ENCODE results near the gene SULT1C4. TPM values are rescaled to one million over a fixed set of nuclear protein-coding genes. Genes with fewer than 3 reads are reported as not detected.

The SULT1C4 gene
- total and polyA plus RNA-seq, 2 of the 8 experiments (the other 6 are each of a cell fraction or from before 2014, with no cell fraction given) = 1.5 to 2.1 TPM

GRCh38 chr2:108412995-108413710, 35.4 kb downstream of the SULT1C4 start:
- Histone ChIP-seq H2BK20ac (ENCODE audit: low read length) (no peak overlapping the region), H3K23ac (ENCODE audit: insufficient read length) (no peak overlapping the region), H4K20me1 (replicated peaks in 1 of 2; ENCODE audit: control insufficient read depth in 1 of 2, insufficient read depth in 2 of 2, low read length in 2 of 2) (no peaks in the 10 kb centered on the region), H3K9me3 (ENCODE audit: insufficient read depth in 2 of 2, low read depth in 1 of 2, low read length in 1 of 2) (no peaks in the 10 kb centered on the region), H2AFZ (ENCODE audit: low read length) (no peak overlapping the region), H3K4ac (replicated peaks; ENCODE audit: insufficient read length, low read depth, low read length) (no peak overlapping the region), H3K27me3 (replicated peaks in 1 of 4; ENCODE audit: control insufficient read depth in 3 of 4, extremely low read depth in 1 of 4, insufficient read depth in 3 of 4, low read length in 3 of 4) (no peaks in the 10 kb centered on the region), H3K4me3 (ENCODE audit: extremely low read depth in 1 of 4, insufficient read depth in 2 of 4, low read depth in 3 of 4, low read length in 4 of 4) (no peak overlapping the region), H3K4me2 (ENCODE audit: insufficient read depth in 1 of 2, low read depth in 2 of 2, low read length in 2 of 2) (no peak overlapping the region), H2AK5ac (ENCODE audit: low read depth, low read length) (no peak overlapping the region), H3K79me2 (ENCODE audit: control insufficient read depth in 1 of 2, insufficient read depth in 2 of 2, low read length in 2 of 2) (no peaks in the 10 kb centered on the region), H2BK12ac (ENCODE audit: low read depth, low read length) (no peak overlapping the region), H3K4me1 (replicated peaks in 1 of 4; ENCODE audit: control insufficient read depth in 3 of 4, insufficient read depth in 4 of 4, low read length in 3 of 4) (no peaks in the 10 kb centered on the region), H2BK120ac (replicated peaks; ENCODE audit: low read depth, low read length) (no peak overlapping the region), H2BK5ac (ENCODE audit: low read depth, low read length) (no peak overlapping the region), H3K18ac (ENCODE audit: extremely low read depth, low read length) (no peak overlapping the region), H2BK15ac (ENCODE audit: low read length) (no peak overlapping the region), H3K27ac (ENCODE audit: low read depth, low read length) (no peak overlapping the region), H4K8ac (ENCODE audit: extremely low read depth, insufficient read depth, low read length) (no peak overlapping the region), H3K56ac (replicated peaks; ENCODE audit: insufficient read length, low read depth, low read length) (no peak overlapping the region), H3K36me3 (ENCODE audit: control insufficient read depth in 2 of 4, insufficient read depth in 4 of 4, low read length in 3 of 4) (no peaks in the 10 kb centered on the region), H3K14ac (ENCODE audit: insufficient read length) (no peak overlapping the region), H4K5ac (ENCODE audit: insufficient read length, low read depth, low read length) (no peak overlapping the region), H4K91ac (replicated peaks; ENCODE audit: insufficient read length, low read length) (no peak overlapping the region), H3K9ac (replicated peaks in 1 of 4; ENCODE audit: extremely low read depth in 1 of 4, low read depth in 3 of 4, low read length in 3 of 4) (no peak overlapping the region), H3K79me1 (ENCODE audit: low read depth, low read length) (no peaks in the 10 kb centered on the region), H3K23me2 (ENCODE audit: low read depth, low read length) (no peaks in the 10 kb centered on the region)
- 94% methylated on average over 1 of the region's 1 CpG; no CpG with 5 or more reads in 1 of the 2 experiments for WGBS, 2 experiments (ENCODE audit: extremely low coverage in 1 of 2, insufficient coverage in 1 of 2, insufficient read length in 1 of 2, insufficient replicate concordance in 2 of 2, low coverage in 1 of 2, low lambda C conversion rate in 2 of 2, missing lambda C conversion rate in 1 of 2)
- TF ChIP-seq, protein P1, sequence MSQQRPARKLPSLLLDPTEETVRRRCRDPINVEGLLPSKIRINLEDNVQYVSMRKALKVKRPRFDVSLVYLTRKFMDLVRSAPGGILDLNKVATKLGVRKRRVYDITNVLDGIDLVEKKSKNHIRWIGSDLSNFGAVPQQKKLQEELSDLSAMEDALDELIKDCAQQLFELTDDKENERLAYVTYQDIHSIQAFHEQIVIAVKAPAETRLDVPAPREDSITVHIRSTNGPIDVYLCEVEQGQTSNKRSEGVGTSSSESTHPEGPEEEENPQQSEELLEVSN (IDR thresholded peaks at IDR 0.05) = no peak
- TF ChIP-seq RNF2 (IDR thresholded peaks at IDR 0.05; ENCODE audit: borderline replicate concordance, low read depth, low read length, missing control alignments, poor library complexity, severe bottlenecking) = no peak
- no peak for TF ChIP-seq MAFK (IDR thresholded peaks at IDR 0.05; ENCODE audit: low read depth, low read length)
- TF ChIP-seq HDAC2 (IDR thresholded peaks at IDR 0.05; ENCODE audit: borderline replicate concordance in 1 of 2, low read depth in 2 of 2, low read length in 2 of 2) = no peak
- TF ChIP-seq CHD1 (IDR thresholded peaks at IDR 0.05; ENCODE audit: low read depth, low read length) = no peak
- no peak for TF ChIP-seq SP2 (IDR thresholded peaks at IDR 0.05; ENCODE audit: low read length)
- TF ChIP-seq ATF2 (IDR thresholded peaks at IDR 0.05; ENCODE audit: low read length) = no peak
- TF ChIP-seq GABPA (IDR thresholded peaks at IDR 0.05; ENCODE audit: borderline replicate concordance, insufficient read depth, low read length) = no peak
- ChIA-PET CTCF (ENCODE audit: partially characterized antibody) (interaction anchor here (0.6 kb wide), 1 partner anchor 431 kb away, joined by 3 read pairs; no protein-coding TSS in a partner anchor), POLR2A (ENCODE audit: partially characterized antibody) (interaction anchor here (0.6 kb wide), 1 partner anchor 121 kb away, joined by 3 read pairs; no protein-coding TSS in a partner anchor)
- no peak for DNase-seq (ENCODE audit: low read depth in 1 of 2, low spot score in 2 of 2)
- FAIRE-seq = no peak

All from H1 (cell line).